Progenitor cell of endocrine pancreas (in vitro differentiated cells): Measurements from ENCODE around the gene CACNB4. TPM values are rescaled to one million over a fixed set of nuclear protein-coding genes. Genes with fewer than 3 reads are reported as not detected.

Experiments
- DNase-seq: peaks from one replicate; pipeline ENCODE4 v3.0.0; 2021; ENCODE audit warnings: low spot score; ENCODE audit not compliant: unreplicated experiment
- H3K27ac Mint-ChIP-seq: 2 replicates; pipeline ENCODE4 v1.8.0; 2021; ENCODE audit warnings: mild to moderate bottlenecking, moderate library complexity, mixed read lengths
- H3K27me3 Mint-ChIP-seq: 2 replicates; pipeline ENCODE4 v1.8.0; 2021; ENCODE audit warnings: mixed read lengths
- H3K36me3 Mint-ChIP-seq: 2 replicates; pipeline ENCODE4 v1.8.0; 2022; ENCODE audit warnings: mixed read lengths; ENCODE audit not compliant: insufficient read depth
- H3K4me1 Mint-ChIP-seq: 2 replicates; pipeline ENCODE4 v1.8.0; 2021; ENCODE audit warnings: low read depth, mixed read lengths
- H3K4me3 Mint-ChIP-seq: 2 replicates; pipeline ENCODE4 v1.8.0; 2021; ENCODE audit warnings: low read depth, mild to moderate bottlenecking, moderate library complexity, mixed read lengths
- H3K9me3 Mint-ChIP-seq: 2 replicates; pipeline ENCODE4 v1.8.0; 2021; ENCODE audit warnings: low read depth, mixed read lengths
- CTCF ChIP-seq: fragments of 200-600 bp; sonication (generic); IDR thresholded peaks from one replicate; pipeline ENCODE4 v1.5.0; 2021; ENCODE audit warnings: antibody characterized with exemption, mild to moderate bottlenecking; ENCODE audit not compliant: unreplicated experiment
- total RNA-seq: library from RNA; stranded (reverse); gene quantifications from 2 replicates; pipeline ENCODE4 v1.2.1, GENCODE V29; 2021

Gene CACNB4
- total RNA-seq, 1 donor from 2014 or later: 2.5 TPM

DNA sequence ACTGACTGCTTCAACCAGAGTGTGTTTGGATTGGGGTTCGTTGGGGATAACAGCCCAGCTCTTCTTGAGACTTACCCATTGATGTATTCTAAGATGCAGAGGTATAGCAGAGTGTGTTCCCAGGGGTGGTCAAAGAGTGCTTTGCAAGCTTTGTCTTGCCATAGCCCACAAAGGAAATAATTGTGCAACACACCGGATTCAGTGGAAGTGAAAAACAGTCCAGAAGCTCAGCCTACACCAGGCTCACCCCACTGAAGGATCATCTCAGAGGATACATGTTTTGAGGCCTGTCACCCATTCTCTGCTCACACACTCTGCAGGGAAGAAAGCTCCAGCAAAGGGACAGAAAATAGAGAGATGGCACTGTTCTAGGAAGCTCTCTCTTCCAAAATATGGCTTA is 9.6 kb downstream of the CACNB4 start:
- Mint-ChIP-seq H3K27ac (no peak overlapping the region), H3K9me3 (no peaks in the 10 kb centered on the region), H3K36me3 (no peaks in the 10 kb centered on the region), H3K4me3 (no peak overlapping the region), H3K27me3 (peaks cover 5% of the 10 kb centered on the region), H3K4me1 (no peaks in the 10 kb centered on the region)
- TF ChIP-seq CTCF: no peak
- no peak for DNase-seq

DNA sequence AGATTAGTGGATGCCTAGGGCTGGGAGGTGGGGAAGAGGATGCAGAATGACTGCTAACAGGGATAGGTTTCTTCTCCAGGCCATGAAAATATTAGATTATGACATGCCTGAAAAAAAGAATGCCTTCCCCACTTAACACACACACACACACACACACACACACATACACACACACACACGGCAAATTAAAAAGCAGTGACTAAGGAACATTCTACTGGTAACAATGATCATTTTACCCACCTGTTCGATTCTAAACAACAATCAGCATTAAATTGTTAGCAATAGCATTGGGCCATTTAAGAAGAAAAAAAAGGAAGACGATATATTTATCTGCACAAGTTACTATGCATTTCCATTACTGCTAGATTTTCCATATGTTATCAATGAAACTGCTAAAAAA is 10.8 kb downstream of the CACNB4 start:
- H3K4me3 Mint-ChIP-seq: no peak overlapping the region
- H3K4me1 Mint-ChIP-seq: no peaks in the 10 kb centered on the region
- TF ChIP-seq CTCF: no peak
- no peaks in the 10 kb centered on the region for H3K27me3 Mint-ChIP-seq
- DNase-seq: no peak
- no peaks in the 10 kb centered on the region for H3K36me3 Mint-ChIP-seq
- H3K9me3 Mint-ChIP-seq: no peaks in the 10 kb centered on the region
- no peak overlapping the region for H3K27ac Mint-ChIP-seq

- Mint-ChIP-seq H3K36me3 (no peaks in the 10 kb centered on the region), H3K9me3 (no peaks in the 10 kb centered on the region), H3K27ac (no peak overlapping the region), H3K27me3 (no peaks in the 10 kb centered on the region), H3K4me3 (no peak overlapping the region), H3K4me1 (no peaks in the 10 kb centered on the region)
- TF ChIP-seq CTCF: no peak
- no peak for DNase-seq
These were observed 12.6 kb downstream of the CACNB4 start for GRCh38 chr2:152086231-152086630.

DNA sequence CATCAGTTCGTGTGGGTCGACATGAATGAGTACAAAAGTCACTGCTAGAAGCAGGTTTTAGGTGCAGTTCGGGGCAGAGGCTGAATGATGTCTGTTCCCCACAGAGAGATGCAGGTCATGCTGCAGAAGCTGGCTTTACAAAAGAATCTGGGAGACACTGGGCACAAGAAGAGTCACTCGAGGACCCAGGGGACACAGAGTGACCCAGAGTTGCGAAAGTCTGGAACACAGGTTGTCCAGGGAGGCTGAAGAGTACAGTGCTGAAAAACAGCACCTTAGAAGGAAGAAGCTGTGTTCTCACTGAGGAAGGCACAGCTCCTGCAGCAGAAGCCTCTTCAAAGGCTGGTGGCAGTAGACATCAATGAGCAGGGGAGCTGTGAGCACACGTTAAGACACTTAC is 14.8 kb downstream of the CACNB4 start:
- H3K36me3 Mint-ChIP-seq: no peaks in the 10 kb centered on the region
- TF ChIP-seq CTCF: no peak

GRCh38 chr2:152083202-152083875 is 15.5 kb downstream of the CACNB4 start:
- Mint-ChIP-seq H3K27me3 (no peaks in the 10 kb centered on the region), H3K4me3 (no peak overlapping the region), H3K36me3 (no peaks in the 10 kb centered on the region), H3K27ac (no peak overlapping the region), H3K9me3 (no peaks in the 10 kb centered on the region), H3K4me1 (no peaks in the 10 kb centered on the region)
- TF ChIP-seq CTCF: no peak
- no peak for DNase-seq

More for the DNA sequence above, 14.8 kb downstream of the CACNB4 start:
- H3K4me1 Mint-ChIP-seq: no peaks in the 10 kb centered on the region
- H3K4me3 Mint-ChIP-seq: no peak overlapping the region
- H3K27me3 Mint-ChIP-seq: no peaks in the 10 kb centered on the region
- DNase-seq: no peak
- no peak overlapping the region for H3K27ac Mint-ChIP-seq
- no peaks in the 10 kb centered on the region for H3K9me3 Mint-ChIP-seq
